BLaER1 (cell line): ENCODE measurements around the gene OR10H1.
A peak's percentile ranks its signal among the peaks of the same experiment; 100 is the strongest.
"Not testable (repeated sequence)": the region's sequence is repeated elsewhere in the genome, so short reads cannot be mapped to it uniquely, and the experiment has no call there.

Experiments used
- H3K27ac ChIP-seq: shearing (Covaris generic); formaldehyde crosslinking; 2 replicates; pipeline ENCODE4 v1.8.1; 2022
- H3K27me3 ChIP-seq: shearing (Covaris generic); formaldehyde crosslinking; 2 replicates; pipeline ENCODE4 v1.8.1; 2022
- H3K36me3 ChIP-seq: shearing (Covaris generic); formaldehyde crosslinking; 2 replicates; pipeline ENCODE4 v1.8.1; 2022
- H3K4me1 ChIP-seq: shearing (Covaris generic); formaldehyde crosslinking; 2 replicates; pipeline ENCODE4 v1.8.1; 2022
- H3K4me2 ChIP-seq: shearing (Covaris generic); formaldehyde crosslinking; 2 replicates; pipeline ENCODE4 v1.8.1; 2022
- H3K4me3 ChIP-seq: shearing (Covaris generic); formaldehyde crosslinking; 2 replicates; pipeline ENCODE4 v1.8.1; 2022
- H3K9ac ChIP-seq: shearing (Covaris generic); formaldehyde crosslinking; 2 replicates; pipeline ENCODE4 v1.8.1; 2022
- H3K9me3 ChIP-seq: shearing (Covaris generic); formaldehyde crosslinking; 2 replicates; pipeline ENCODE4 v1.8.1; 2022
- H4K20me1 ChIP-seq: shearing (Covaris generic); formaldehyde crosslinking; 2 replicates; pipeline ENCODE4 v1.8.1; 2022
- Cebpa-rat ChIP-seq: shearing (Covaris generic); IDR thresholded peaks from 2 replicates; pipeline ENCODE4 v1.8.1; 2022

The OR10H1 gene

DNA sequence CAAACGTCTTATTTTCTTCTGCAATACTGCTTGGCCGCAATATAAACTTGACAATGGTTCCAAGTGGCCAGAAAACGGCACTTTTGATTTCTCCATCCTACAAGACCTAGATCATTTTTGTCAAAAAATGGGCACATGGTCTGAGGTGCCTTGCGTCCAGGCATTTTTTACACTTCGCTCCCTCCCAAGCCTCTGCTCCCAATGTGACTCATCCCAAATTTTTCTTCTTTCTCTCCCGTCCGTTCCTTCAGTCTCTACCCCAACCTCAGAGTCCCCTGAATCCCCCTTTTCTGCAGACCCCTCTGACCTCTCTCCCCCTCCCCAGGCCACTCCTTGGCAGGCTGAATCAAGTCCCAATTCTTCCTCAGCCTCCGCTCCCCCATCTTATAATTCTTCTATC lies 14.3 kb upstream of the OR10H1 start:
- H3K9me3 ChIP-seq, result no peaks in the 10 kb centered on the region
- H3K36me3 ChIP-seq, result no peaks in the 10 kb centered on the region
- no peaks in the 10 kb centered on the region for H3K27me3 ChIP-seq
- no peaks in the 10 kb centered on the region for H4K20me1 ChIP-seq
- H3K9ac ChIP-seq, result no peak overlapping the region
- peaks cover 14% of the 10 kb centered on the region for H3K4me1 ChIP-seq
- no peak for TF ChIP-seq Cebpa-rat
- no peak overlapping the region for H3K27ac ChIP-seq
- no peak overlapping the region for H3K4me3 ChIP-seq
- no peak overlapping the region for H3K4me2 ChIP-seq

DNA sequence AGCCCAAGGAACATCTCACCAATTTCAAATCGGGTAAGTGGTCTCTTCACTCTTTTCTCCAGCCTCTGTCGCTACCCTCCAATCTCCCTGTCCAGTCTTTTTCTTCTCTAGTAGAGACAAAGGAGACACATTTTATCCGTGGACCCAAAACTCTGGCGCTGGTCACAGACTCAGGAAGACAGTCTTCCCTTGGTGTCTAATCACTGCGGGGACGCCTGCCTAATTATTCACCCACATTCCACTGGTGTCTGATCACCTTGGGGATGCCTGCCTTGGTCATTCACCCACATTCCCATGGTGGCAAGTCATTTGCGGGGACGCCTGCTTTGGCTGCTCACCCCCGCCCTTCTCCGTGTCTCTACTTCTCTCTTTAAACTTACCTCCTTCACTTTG lies 13.8 kb upstream of the OR10H1 start:
- Histone ChIP-seq H3K9me3 (no peaks in the 10 kb centered on the region), H3K27ac (no peak overlapping the region), H3K4me2 (no peak overlapping the region), H3K27me3 (no peaks in the 10 kb centered on the region), H3K4me3 (no peak overlapping the region), H3K9ac (no peak overlapping the region), H3K36me3 (no peaks in the 10 kb centered on the region), H3K4me1 (peaks cover 14% of the 10 kb centered on the region), H4K20me1 (no peaks in the 10 kb centered on the region)
- no peak for TF ChIP-seq Cebpa-rat

DNA sequence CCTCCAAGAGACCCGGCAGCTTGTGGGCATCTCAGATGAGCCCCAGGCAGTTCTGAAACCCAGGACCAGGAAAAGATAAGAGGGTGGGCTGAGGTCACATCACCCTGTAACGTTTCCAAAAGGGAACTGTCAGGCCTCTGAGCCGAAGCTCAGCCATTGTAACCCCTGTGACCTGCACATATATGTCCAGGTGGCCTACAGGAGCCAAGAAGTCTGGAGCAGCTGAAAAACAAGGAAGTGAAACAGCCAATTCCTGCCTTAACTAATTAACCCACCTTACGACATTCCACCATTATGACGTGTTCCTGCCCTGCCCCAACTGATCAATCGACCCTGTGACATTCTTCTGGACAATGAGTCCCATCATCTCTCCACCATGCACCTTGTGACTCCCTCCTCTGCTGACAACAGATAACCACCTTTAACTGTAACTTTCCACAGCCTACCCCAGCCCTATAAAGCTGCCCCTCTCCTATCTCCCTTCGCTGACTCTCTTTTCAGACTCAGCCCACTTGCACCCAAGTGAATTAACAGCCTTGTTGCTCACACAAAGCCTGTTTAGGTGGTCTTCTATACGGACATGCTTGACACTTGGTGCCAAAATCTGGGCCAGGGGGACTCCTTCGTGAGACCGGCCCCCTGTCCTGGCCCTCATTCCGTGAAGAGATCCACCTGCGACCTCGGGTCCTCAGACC lies 13.3 kb upstream of the OR10H1 start:
- peak overlapping the region; percentile 65 for H3K4me2 ChIP-seq
- H3K9ac ChIP-seq, result 0 out of 2 replicates have a peak overlapping the region, but pooled peaks have one; percentile 24
- H3K27me3 ChIP-seq, H3K9me3 ChIP-seq, H3K36me3 ChIP-seq, H4K20me1 ChIP-seq, H3K4me3 ChIP-seq: not testable (repeated sequence)
- peaks cover 14% of the 10 kb centered on the region for H3K4me1 ChIP-seq
- peak overlapping the region; percentile 58 for H3K27ac ChIP-seq

DNA sequence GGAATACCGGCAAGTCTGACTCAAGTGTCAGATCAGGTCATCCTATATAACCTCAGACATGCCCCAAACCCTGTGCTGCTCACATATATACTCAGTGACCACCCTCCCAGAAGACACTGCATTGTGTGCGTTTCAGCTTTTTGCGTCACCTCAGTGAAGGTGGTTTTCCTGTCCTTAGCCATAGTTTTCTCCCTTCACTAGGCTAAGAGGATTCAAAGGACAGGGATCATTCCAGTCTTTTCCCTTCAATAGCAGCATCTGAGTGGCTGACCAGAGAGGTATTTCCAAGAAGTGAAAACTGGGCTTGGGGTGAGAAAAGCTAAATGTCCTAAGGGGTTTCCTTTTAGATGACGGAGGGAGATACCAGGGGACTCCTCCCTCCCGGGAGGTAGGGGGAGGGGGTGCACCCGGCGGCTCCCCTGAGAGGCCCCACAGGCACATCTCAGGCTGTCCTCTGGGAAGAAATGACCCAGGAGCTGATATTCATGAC lies 12.7 kb upstream of the OR10H1 start:
- no peak for TF ChIP-seq Cebpa-rat
- no peaks in the 10 kb centered on the region for H3K27me3 ChIP-seq
- H4K20me1 ChIP-seq, result no peaks in the 10 kb centered on the region
- peaks cover 14% of the 10 kb centered on the region for H3K4me1 ChIP-seq
- peak overlapping the region; percentile 65 for H3K4me2 ChIP-seq
- H3K9ac ChIP-seq, result 0 out of 2 replicates have a peak overlapping the region, but pooled peaks have one; percentile 24
- H3K9me3 ChIP-seq, result no peaks in the 10 kb centered on the region
- no peaks in the 10 kb centered on the region for H3K36me3 ChIP-seq
- peak overlapping the region; percentile 58 for H3K27ac ChIP-seq
- no peak overlapping the region for H3K4me3 ChIP-seq

DNA sequence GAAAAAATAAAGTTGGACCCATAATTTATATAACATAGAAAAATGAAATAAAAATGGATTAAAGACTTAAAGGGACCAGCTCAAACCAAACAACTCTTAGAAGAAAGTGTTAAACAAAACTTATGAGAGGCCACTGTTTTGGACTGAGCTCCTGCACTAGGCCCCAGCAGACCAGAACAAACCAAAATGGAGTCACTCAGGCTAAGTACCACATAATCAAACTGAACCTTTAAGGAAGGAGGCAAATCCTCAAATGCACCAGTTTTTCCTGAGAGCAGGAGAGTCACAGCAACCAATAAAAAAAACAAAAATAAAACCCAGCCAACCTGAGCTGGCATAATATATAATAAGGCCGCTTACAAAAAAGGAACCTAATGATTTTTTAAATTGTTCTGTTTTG lies 10.3 kb upstream of the OR10H1 start:
- H3K27ac ChIP-seq, result no peak overlapping the region
- peaks cover 14% of the 10 kb centered on the region for H3K4me1 ChIP-seq
- H3K4me3 ChIP-seq, result no peak overlapping the region
- H4K20me1 ChIP-seq, result no peaks in the 10 kb centered on the region
- H3K36me3 ChIP-seq, result no peaks in the 10 kb centered on the region
- no peak for TF ChIP-seq Cebpa-rat
- H3K9me3 ChIP-seq, result no peaks in the 10 kb centered on the region
- no peak overlapping the region for H3K4me2 ChIP-seq
- H3K27me3 ChIP-seq, result no peaks in the 10 kb centered on the region
- H3K9ac ChIP-seq, result no peak overlapping the region

DNA sequence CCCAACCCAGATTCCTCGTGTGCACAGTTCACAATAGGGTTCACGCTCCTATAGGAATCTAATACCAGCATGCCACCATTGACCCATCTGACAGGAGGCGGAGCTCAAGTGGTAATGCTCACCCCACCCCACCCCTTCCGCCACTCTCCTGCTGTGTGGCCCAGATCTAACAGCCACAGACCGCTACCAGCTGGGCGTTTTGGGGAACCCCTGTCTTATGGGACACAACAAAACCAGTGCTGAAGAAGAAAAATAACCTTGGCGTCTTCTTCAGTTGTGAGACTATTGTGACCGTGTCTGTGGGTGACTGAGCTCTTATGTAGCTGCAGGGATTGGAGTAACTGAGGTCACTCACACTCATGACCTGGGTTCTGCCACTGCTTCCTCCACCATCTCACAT lies 5.2 kb upstream of the OR10H1 start:
- Histone ChIP-seq H3K4me1 (no peaks in the 10 kb centered on the region), H3K4me2 (no peak overlapping the region), H3K36me3 (no peaks in the 10 kb centered on the region), H3K9ac (no peak overlapping the region), H3K27me3 (no peaks in the 10 kb centered on the region), H3K9me3 (no peaks in the 10 kb centered on the region), H3K27ac (no peak overlapping the region), H3K4me3 (no peak overlapping the region), H4K20me1 (no peaks in the 10 kb centered on the region)
- TF ChIP-seq Cebpa-rat, result no peak

DNA sequence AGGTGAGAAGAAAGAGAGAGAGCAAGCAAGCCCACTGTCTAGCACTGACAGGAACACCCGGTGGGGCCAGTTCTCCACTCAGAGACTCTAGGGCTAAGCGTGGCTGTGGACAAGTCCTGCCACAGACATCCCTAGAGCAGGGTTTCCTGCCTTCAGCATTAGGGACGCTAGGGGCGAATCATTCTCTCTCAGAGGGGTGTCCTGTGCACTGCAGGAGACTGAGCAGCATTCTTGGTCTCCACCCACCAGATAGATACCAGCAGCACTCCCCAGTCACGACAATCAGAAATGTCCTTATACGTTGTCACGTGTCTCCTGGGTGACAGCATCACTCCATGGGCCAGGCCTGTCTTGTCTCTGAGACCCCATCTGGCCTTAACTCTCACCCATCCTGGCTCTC lies 1.5 kb downstream of the OR10H1 start:
- H3K4me2 ChIP-seq, result no peak overlapping the region
- no peaks in the 10 kb centered on the region for H3K27me3 ChIP-seq
- no peak for TF ChIP-seq Cebpa-rat
- H3K4me1 ChIP-seq, result 0 out of 2 replicates have a peak, but pooled peaks cover 5% of the 10 kb centered on the region
- no peak overlapping the region for H3K4me3 ChIP-seq
- H4K20me1 ChIP-seq, result no peaks in the 10 kb centered on the region
- no peaks in the 10 kb centered on the region for H3K9me3 ChIP-seq
- H3K27ac ChIP-seq, result no peak overlapping the region
- H3K36me3 ChIP-seq, result no peaks in the 10 kb centered on the region
- H3K9ac ChIP-seq, result no peak overlapping the region

DNA sequence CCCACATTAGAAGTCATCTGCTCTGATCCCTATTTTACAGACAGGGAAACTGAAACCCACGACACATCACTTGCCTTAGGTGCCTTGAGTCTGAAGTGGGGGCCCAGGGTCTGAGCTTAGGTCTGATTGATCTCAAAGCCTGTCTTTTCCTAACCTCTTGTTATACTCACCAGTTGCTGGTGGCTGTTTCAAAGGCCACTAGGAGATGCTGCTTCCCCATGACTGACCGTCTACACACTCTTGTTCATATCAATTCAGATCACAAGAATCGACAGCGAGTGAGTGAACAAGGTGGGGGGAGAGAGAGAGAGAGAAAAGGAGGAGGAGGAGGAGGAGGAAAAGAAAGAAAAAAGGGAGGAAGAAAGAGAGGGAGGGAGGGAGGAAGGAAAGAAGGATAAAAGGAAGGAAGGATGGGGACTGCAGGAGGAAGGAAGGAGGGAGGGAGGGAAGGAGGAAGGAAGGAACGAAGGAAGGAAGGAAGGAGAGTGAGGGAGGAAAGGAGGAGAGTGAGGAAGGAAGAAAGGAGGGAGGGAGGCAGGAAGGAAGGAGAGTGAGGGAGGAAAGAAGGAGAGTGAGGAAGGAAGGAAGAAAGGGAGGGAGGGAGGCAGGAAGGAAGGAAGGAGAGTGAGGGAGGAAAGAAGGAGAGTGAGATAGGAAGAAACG lies 3.3 kb downstream of the OR10H1 start:
- Histone ChIP-seq H3K9ac (no peak overlapping the region), H3K4me1 (0 out of 2 replicates have a peak, but pooled peaks cover 5% of the 10 kb centered on the region), H3K27ac (no peak overlapping the region), H3K4me3 (no peak overlapping the region), H3K4me2 (no peak overlapping the region), H4K20me1 (no peaks in the 10 kb centered on the region), H3K36me3 (no peaks in the 10 kb centered on the region), H3K27me3 (no peaks in the 10 kb centered on the region), H3K9me3 (no peaks in the 10 kb centered on the region)
- no peak for TF ChIP-seq Cebpa-rat

DNA sequence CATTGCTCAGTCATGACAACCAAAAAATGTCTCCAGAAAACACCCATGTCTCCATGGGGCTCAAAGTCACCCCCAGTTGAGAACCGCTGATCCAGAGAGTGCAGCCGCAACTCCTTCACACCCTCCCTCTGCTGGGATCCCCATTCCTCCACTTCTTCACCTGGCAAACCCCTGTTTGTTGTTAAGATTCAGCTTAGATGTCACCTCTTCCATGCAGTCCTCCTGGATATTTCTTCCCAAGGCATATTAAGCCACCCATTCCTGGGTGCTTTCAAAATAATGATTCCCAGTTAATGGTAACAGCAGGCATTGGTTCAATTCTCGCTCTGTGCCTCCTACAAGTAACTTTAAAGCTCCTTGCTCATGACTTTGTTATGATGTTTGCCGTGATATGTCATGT lies 4.0 kb downstream of the OR10H1 start:
- Histone ChIP-seq H3K36me3 (no peaks in the 10 kb centered on the region), H4K20me1 (no peaks in the 10 kb centered on the region), H3K9me3 (no peaks in the 10 kb centered on the region), H3K9ac (no peak overlapping the region), H3K27me3 (no peaks in the 10 kb centered on the region), H3K4me2 (no peak overlapping the region), H3K4me3 (no peak overlapping the region), H3K27ac (no peak overlapping the region), H3K4me1 (0 out of 2 replicates have a peak, but pooled peaks cover 5% of the 10 kb centered on the region)
- no peak for TF ChIP-seq Cebpa-rat

DNA sequence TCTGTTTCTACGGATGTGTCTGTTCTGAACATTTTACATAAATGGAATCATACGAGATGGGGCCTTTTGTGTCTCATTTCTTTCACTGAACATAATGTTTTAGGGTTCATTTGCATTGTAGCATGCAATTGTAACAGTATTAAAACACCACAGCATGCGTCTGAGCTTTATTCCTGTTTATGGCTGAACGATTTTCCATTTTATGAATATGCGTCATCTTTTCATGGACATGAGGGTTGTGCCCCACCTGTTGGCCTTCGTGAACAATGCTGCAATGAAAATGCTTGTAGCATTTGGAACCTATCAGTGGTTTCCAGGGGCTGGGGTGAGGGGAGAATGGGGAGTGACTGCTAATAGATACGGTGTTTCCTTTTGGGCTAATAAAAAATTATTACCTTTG lies 5.1 kb downstream of the OR10H1 start:
- H3K9ac ChIP-seq, result no peak overlapping the region
- no peak for TF ChIP-seq Cebpa-rat
- no peaks in the 10 kb centered on the region for H3K9me3 ChIP-seq
- H3K4me3 ChIP-seq, result no peak overlapping the region
- H3K4me1 ChIP-seq, result 0 out of 2 replicates have a peak, but pooled peaks cover 5% of the 10 kb centered on the region
- H3K27me3 ChIP-seq, result no peaks in the 10 kb centered on the region
- H3K27ac ChIP-seq, result no peak overlapping the region
- H4K20me1 ChIP-seq, result no peaks in the 10 kb centered on the region
- H3K4me2 ChIP-seq, result no peak overlapping the region
- no peaks in the 10 kb centered on the region for H3K36me3 ChIP-seq

DNA sequence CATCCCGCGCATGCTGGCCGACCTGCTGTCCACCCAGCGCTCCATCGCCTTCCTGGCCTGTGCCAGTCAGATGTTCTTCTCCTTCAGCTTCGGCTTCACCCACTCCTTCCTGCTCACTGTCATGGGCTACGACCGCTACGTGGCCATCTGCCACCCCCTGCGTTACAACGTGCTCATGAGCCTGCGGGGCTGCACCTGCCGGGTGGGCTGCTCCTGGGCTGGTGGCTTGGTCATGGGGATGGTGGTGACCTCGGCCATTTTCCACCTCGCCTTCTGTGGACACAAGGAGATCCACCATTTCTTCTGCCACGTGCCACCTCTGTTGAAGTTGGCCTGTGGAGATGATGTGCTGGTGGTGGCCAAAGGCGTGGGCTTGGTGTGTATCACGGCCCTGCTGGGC lies 21.2 kb downstream of the OR10H1 start:
- H3K4me2 ChIP-seq, H4K20me1 ChIP-seq, H3K4me1 ChIP-seq, H3K4me3 ChIP-seq, H3K27ac ChIP-seq, H3K27me3 ChIP-seq, H3K9ac ChIP-seq, H3K9me3 ChIP-seq, H3K36me3 ChIP-seq: not testable (repeated sequence)
